CD4-positive, CD25-positive, alpha-beta regulatory T cell (primary cell): Measurements from ENCODE around the gene JAK1. TPM values are rescaled to one million over a fixed set of nuclear protein-coding genes. Genes with fewer than 3 reads are reported as not detected.

Source experiments
- ATAC-seq, 2 donors: fragments of 150-1000 bp; cut with Tn5 transposase; one replicate each; pipeline ENCODE4 v1.10.0; 2021; ENCODE audit warnings: low read depth in 2 of 2, moderate number of reproducible peaks in 2 of 2, moderate library complexity in 1 of 2
- DNase-seq, 3 donors: peaks; one replicate each; pipeline versions ENCODE4 v3.0.0 to v3.0.0-alpha.2; 2012 to 2022; ENCODE audit warnings: mixed read lengths in 1 of 3
- H3K27ac ChIP-seq: one replicate; pipeline ENCODE4 v1.7.0; 2013; ENCODE audit warnings: mild to moderate bottlenecking, low read length; ENCODE audit not compliant: insufficient read depth, poor library complexity, severe bottlenecking
- H3K27me3 ChIP-seq: one replicate; pipeline ENCODE4 v1.7.0; 2013; ENCODE audit warnings: low read length; ENCODE audit not compliant: control insufficient read depth, insufficient read depth
- H3K36me3 ChIP-seq: one replicate; pipeline ENCODE4 v1.7.0; 2013; ENCODE audit warnings: mild to moderate bottlenecking, low read length, moderate library complexity; ENCODE audit not compliant: control insufficient read depth, insufficient read depth
- H3K4me1 ChIP-seq: 2 replicates; pipeline ENCODE4 v1.7.0; 2013; ENCODE audit warnings: mild to moderate bottlenecking, low read length; ENCODE audit not compliant: insufficient read depth, control insufficient read depth, poor library complexity, severe bottlenecking
- H3K4me3 ChIP-seq: one replicate; pipeline ENCODE4 v1.7.0; 2013; ENCODE audit warnings: low read depth, mild to moderate bottlenecking, low read length, moderate library complexity
- H3K9me3 ChIP-seq, 2 experiments: 1 replicate in 1 of 2; 2 replicates in 1 of 2; pipeline ENCODE4 v1.7.0; 2013; ENCODE audit warnings: low read length in 2 of 2, mild to moderate bottlenecking in 1 of 2, moderate library complexity in 1 of 2; ENCODE audit not compliant: control insufficient read depth in 2 of 2
- H3K27ac Mint-ChIP-seq, 3 donors: one replicate each; pipeline ENCODE4 v1.8.0; 2020 to 2022; ENCODE audit warnings: mild to moderate bottlenecking in 3 of 3, mixed read lengths in 3 of 3, moderate library complexity in 2 of 3
- H3K27me3 Mint-ChIP-seq: one replicate; pipeline ENCODE4 v1.8.0; 2022; ENCODE audit warnings: mild to moderate bottlenecking, mixed read lengths
- H3K36me3 Mint-ChIP-seq: one replicate; pipeline ENCODE4 v1.8.0; 2020; ENCODE audit warnings: mixed read lengths
- H3K4me1 Mint-ChIP-seq, 4 donors: one replicate each; pipeline ENCODE4 v1.8.0; 2020 to 2022; ENCODE audit warnings: mixed read lengths in 4 of 4, mild to moderate bottlenecking in 1 of 4
- H3K4me3 Mint-ChIP-seq, 4 donors: one replicate each; pipeline ENCODE4 v1.8.0; 2020 to 2022; ENCODE audit warnings: mild to moderate bottlenecking in 4 of 4, mixed read lengths in 4 of 4, moderate library complexity in 3 of 4
- H3K9me3 Mint-ChIP-seq, 7 donors: one replicate each; pipeline ENCODE4 v1.8.0; 2020 to 2022; ENCODE audit warnings: mixed read lengths in 7 of 7, mild to moderate bottlenecking in 3 of 7, moderate library complexity in 2 of 7
- polyA plus RNA-seq, 4 donors: library from polyadenylated mRNA; unstranded; fragments of 300-500 nt; fragmentation: Illumina TruSeq; gene quantifications; one replicate each; pipeline ENCODE4 v1.2.3, GENCODE V29; 2021
- total RNA-seq: library from RNA; stranded (reverse); gene quantifications from one replicate; pipeline ENCODE4 v1.2.3, GENCODE V29; 2022

Gene JAK1
- total and polyA plus RNA-seq, 5 donors from 2014 or later: 215 to 333 (median 229) TPM

DNA sequence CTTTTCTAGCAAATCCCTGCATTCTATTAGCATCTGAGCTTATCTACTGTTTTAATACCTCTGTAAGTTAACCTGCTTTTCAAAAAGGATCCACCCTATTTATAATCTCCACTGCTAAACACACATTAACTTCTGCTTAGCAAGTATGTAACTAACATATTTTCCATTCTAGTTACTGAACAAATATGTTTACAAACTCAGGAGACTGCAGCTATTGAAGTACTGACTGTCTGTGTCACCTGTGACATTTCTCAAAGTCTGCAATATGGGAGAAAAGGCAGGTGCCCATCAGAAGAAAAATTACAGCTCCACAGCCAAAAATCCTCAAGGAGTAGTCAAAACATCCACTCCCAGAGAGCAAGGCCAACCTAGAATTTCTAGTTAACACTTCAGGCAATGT lies 88.3 kb downstream of the JAK1 start:
- ATAC-seq (no peak), DNase-seq (no peak)
- Histone ChIP-seq H3K4me1 (peaks cover 59% of the 10 kb centered on the region), H3K27ac (peak overlapping the region; percentile 56), H3K36me3 (peaks cover 65% of the 10 kb centered on the region), H3K27me3 (no peaks in the 10 kb centered on the region), H3K9me3 (no peaks in the 10 kb centered on the region), H3K4me3 (peak overlapping the region; percentile 66)
- H3K9me3 Mint-ChIP-seq: peaks cover 0 to 2% (median 0%) of the 10 kb centered on the region in 7 donors
- H3K36me3 Mint-ChIP-seq: peaks cover 43% of the 10 kb centered on the region
- peaks cover 33 to 83% (median 74%) of the 10 kb centered on the region in 4 donors for H3K4me1 Mint-ChIP-seq
- peak overlapping the region in 2 of 3 donors; percentile 83 to 90 for H3K27ac Mint-ChIP-seq
- H3K27me3 Mint-ChIP-seq: no peaks in the 10 kb centered on the region
- peak overlapping the region in 3 of 4 donors; percentile 66 to 75 (median 72) for H3K4me3 Mint-ChIP-seq

DNA sequence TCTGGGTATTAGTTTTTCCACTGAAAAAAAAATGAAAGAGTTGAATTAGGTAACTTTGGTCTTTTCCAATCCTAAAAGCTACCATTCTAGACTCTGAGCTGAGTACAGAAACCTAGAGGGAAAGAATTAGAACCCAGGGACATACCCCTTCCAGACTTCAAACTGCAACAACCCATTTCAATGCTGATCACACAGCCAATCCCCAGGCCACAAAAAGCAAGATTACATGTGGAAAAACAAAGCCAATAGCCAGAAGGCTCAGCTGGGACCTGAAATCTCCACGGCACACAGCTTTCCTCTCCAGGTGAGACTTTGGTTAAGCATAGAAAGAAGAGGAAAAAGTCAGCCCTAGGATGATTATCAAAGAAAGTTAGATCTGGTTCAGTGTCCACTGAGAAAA lies 88.8 kb downstream of the JAK1 start:
- H3K4me1 Mint-ChIP-seq: peaks cover 33 to 81% (median 73%) of the 10 kb centered on the region in 4 donors

GRCh38 chr1:64877151-64877550 lies 89.2 kb downstream of the JAK1 start:
- peaks cover 33 to 81% (median 72%) of the 10 kb centered on the region in 4 donors for H3K4me1 Mint-ChIP-seq
- Histone ChIP-seq H3K4me1 (peaks cover 57% of the 10 kb centered on the region), H3K27ac (peak overlapping the region; percentile 68), H3K9me3 (no peaks in the 10 kb centered on the region), H3K27me3 (no peaks in the 10 kb centered on the region), H3K4me3 (peak overlapping the region; percentile 66), H3K36me3 (peaks cover 68% of the 10 kb centered on the region)
- H3K9me3 Mint-ChIP-seq: no peaks in the 10 kb centered on the region
- no peaks in the 10 kb centered on the region for H3K27me3 Mint-ChIP-seq
- ATAC-seq (peak; percentile 83 to 88), DNase-seq (peak; percentile 19 to 83 (median 82))
- peak overlapping the region; percentile 62 to 90 (median 83) for H3K27ac Mint-ChIP-seq
- H3K4me3 Mint-ChIP-seq: peak overlapping the region; percentile 51 to 75 (median 69)
- peaks cover 43% of the 10 kb centered on the region for H3K36me3 Mint-ChIP-seq

More for the DNA sequence above, 88.8 kb downstream of the JAK1 start:
- Mint-ChIP-seq H3K27ac (peak overlapping the region; percentile 57 to 90 (median 83)), H3K36me3 (peaks cover 42% of the 10 kb centered on the region), H3K4me3 (peak overlapping the region; percentile 51 to 75 (median 69)), H3K27me3 (no peaks in the 10 kb centered on the region), H3K9me3 (no peaks in the 10 kb centered on the region)
- Histone ChIP-seq H3K27ac (peak overlapping the region; percentile 56), H3K4me1 (peaks cover 59% of the 10 kb centered on the region), H3K27me3 (no peaks in the 10 kb centered on the region), H3K36me3 (peaks cover 65% of the 10 kb centered on the region), H3K9me3 (no peaks in the 10 kb centered on the region), H3K4me3 (peak overlapping the region; percentile 66)
- ATAC-seq (no peak), DNase-seq (no peak)

DNA sequence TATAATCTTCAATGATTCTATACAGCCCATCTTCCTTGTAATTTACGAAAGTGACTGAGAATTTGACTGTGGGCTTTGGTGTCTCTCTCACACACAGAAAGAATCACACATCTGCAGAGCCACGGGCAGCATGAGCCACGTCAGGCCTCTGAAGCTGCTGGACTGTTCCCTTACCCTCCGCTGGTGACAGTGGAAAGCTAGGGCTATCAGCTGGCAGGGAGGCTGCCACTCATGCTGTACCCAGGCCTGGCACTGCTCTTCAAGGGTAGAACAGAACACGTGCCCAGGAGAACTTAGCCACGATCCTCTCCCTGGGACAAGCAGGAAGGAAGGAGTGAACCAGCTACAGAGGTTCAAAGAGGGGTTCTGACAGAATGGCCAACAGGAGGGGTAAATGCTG lies 90.7 kb downstream of the JAK1 start:
- peaks cover 47% of the 10 kb centered on the region for H3K4me1 ChIP-seq
- Mint-ChIP-seq H3K4me3 (peak overlapping the region in 1 of 4 donors; percentile 35), H3K9me3 (no peaks in the 10 kb centered on the region), H3K27ac (peak overlapping the region; percentile 82 to 91 (median 90)), H3K36me3 (peaks cover 46% of the 10 kb centered on the region), H3K4me1 (peaks cover 23 to 77% (median 65%) of the 10 kb centered on the region in 4 donors), H3K27me3 (no peaks in the 10 kb centered on the region)
- H3K9me3 ChIP-seq: no peaks in the 10 kb centered on the region
- H3K4me3 ChIP-seq: peak overlapping the region; percentile 66
- ATAC-seq (no peak), DNase-seq (no peak)
- peaks cover 73% of the 10 kb centered on the region for H3K36me3 ChIP-seq
- H3K27ac ChIP-seq: peak overlapping the region; percentile 68
- no peaks in the 10 kb centered on the region for H3K27me3 ChIP-seq

DNA sequence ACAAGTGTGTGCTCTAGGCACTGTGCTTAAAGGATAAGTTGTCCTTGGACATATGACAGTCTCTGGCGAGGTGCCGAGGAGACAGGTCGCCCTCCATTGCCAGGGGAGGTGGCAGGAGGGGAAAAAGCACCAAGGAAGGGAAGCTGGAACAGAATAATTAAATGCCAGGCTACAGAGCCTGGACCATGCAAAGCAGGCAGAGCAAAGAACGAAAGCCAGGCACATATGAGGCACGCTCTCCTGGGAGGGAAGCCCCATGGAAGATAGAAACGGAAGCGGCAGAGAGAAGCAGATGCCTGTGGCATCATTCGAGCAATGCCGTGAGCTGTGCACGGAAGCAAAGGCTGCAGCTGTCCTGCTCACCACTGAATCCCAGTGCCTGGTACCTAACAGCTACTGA lies 91.2 kb downstream of the JAK1 start:
- peaks cover 76% of the 10 kb centered on the region for H3K36me3 ChIP-seq
- no peak for DNase-seq
- H3K27ac ChIP-seq: no peak overlapping the region
- Mint-ChIP-seq H3K36me3 (peaks cover 46% of the 10 kb centered on the region), H3K4me3 (peak overlapping the region; percentile 37 to 82 (median 48)), H3K27ac (peak overlapping the region; percentile 74 to 90 (median 82)), H3K9me3 (no peaks in the 10 kb centered on the region), H3K27me3 (no peaks in the 10 kb centered on the region), H3K4me1 (peaks cover 23 to 72% (median 60%) of the 10 kb centered on the region in 4 donors)
- no peak overlapping the region for H3K4me3 ChIP-seq
- no peak for ATAC-seq
- no peaks in the 10 kb centered on the region for H3K9me3 ChIP-seq
- H3K27me3 ChIP-seq: no peaks in the 10 kb centered on the region
- H3K4me1 ChIP-seq: peaks cover 47% of the 10 kb centered on the region

- DNase-seq (no peak), ATAC-seq (no peak)
- Mint-ChIP-seq H3K4me1 (peaks cover 23 to 68% (median 57%) of the 10 kb centered on the region in 4 donors), H3K27ac (peak overlapping the region in 1 of 3 donors; percentile 90), H3K9me3 (no peaks in the 10 kb centered on the region), H3K36me3 (peaks cover 46% of the 10 kb centered on the region), H3K27me3 (no peaks in the 10 kb centered on the region), H3K4me3 (peak overlapping the region in 2 of 4 donors; percentile 37 to 57)
- no peaks in the 10 kb centered on the region for H3K27me3 ChIP-seq
- H3K4me3 ChIP-seq: no peak overlapping the region
- no peak overlapping the region for H3K27ac ChIP-seq
- no peaks in the 10 kb centered on the region for H3K9me3 ChIP-seq
- peaks cover 42% of the 10 kb centered on the region for H3K4me1 ChIP-seq
- peaks cover 79% of the 10 kb centered on the region for H3K36me3 ChIP-seq
These were observed 91.7 kb downstream of the JAK1 start for GRCh38 chr1:64874666-64875065.

DNA sequence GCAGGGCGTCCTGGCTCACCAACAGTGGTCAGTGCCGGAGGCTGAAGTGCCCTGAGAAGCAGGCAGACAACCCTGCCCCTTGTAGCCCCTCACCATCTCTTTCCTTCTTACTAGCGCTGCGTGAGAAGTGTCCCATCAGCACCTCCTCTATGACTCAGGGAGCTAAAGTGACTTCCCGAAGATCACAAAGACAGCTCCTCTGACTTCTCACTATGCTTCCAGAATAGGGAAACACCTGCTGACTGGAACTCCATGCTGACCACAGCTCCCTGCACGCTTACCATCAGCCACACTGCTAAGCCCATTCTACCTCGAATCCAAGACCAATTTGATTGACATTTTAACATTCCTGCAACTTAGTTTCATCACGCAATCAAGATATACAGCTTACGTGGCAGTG lies 92.8 kb downstream of the JAK1 start:
- Mint-ChIP-seq H3K36me3 (peaks cover 50% of the 10 kb centered on the region), H3K27ac (peak overlapping the region; percentile 62 to 78 (median 69))

DNA sequence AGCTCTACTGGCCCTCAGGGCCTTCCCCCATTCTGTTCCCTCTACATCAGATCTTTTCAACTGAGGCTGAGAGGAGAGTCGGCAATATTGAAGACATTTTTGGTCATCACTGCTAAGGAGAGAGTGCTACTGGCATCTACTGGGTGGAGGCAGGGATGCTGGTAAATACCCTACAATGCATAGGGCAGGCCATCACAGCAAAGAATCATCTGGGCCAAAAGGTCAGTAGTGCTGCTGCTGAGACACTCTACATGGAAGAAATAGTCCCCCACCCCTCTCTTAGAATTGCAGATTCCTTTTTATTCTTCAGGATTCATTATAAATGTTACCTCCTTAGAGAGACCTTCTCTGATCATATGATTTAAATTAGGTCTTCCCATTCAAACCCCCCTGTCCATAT lies 94.3 kb downstream of the JAK1 start:
- Histone ChIP-seq H3K27me3 (no peaks in the 10 kb centered on the region), H3K4me3 (no peak overlapping the region), H3K27ac (no peak overlapping the region), H3K9me3 (no peaks in the 10 kb centered on the region), H3K36me3 (peaks cover 92% of the 10 kb centered on the region), H3K4me1 (peaks cover 18% of the 10 kb centered on the region)
- Mint-ChIP-seq H3K4me1 (peaks cover 14 to 45% (median 38%) of the 10 kb centered on the region in 4 donors), H3K4me3 (no peak overlapping the region), H3K27me3 (no peaks in the 10 kb centered on the region), H3K36me3 (peaks cover 59% of the 10 kb centered on the region), H3K27ac (peak overlapping the region; percentile 8 to 69 (median 63)), H3K9me3 (no peaks in the 10 kb centered on the region)
- no peak for DNase-seq
- no peak for ATAC-seq

More for the DNA sequence above, 92.8 kb downstream of the JAK1 start:
- Mint-ChIP-seq H3K4me3 (peak overlapping the region in 1 of 4 donors; percentile 11), H3K9me3 (no peaks in the 10 kb centered on the region), H3K4me1 (peaks cover 19 to 58% (median 51%) of the 10 kb centered on the region in 4 donors), H3K27me3 (no peaks in the 10 kb centered on the region)
- H3K27ac ChIP-seq: no peak overlapping the region
- ATAC-seq: no peak
- H3K9me3 ChIP-seq: no peaks in the 10 kb centered on the region
- H3K4me3 ChIP-seq: no peak overlapping the region
- H3K36me3 ChIP-seq: peaks cover 79% of the 10 kb centered on the region
- peaks cover 33% of the 10 kb centered on the region for H3K4me1 ChIP-seq
- DNase-seq: no peak
- no peaks in the 10 kb centered on the region for H3K27me3 ChIP-seq
